ENCODE measurements around the gene PKN1. TPM values are rescaled to one million over a fixed set of nuclear protein-coding genes. Genes with fewer than 3 reads are reported as not detected.

The PKN1 gene
- total RNA-seq, 4 donors from 2014 or later, result 56.2 to 129 (median 82.4) TPM

DNA sequence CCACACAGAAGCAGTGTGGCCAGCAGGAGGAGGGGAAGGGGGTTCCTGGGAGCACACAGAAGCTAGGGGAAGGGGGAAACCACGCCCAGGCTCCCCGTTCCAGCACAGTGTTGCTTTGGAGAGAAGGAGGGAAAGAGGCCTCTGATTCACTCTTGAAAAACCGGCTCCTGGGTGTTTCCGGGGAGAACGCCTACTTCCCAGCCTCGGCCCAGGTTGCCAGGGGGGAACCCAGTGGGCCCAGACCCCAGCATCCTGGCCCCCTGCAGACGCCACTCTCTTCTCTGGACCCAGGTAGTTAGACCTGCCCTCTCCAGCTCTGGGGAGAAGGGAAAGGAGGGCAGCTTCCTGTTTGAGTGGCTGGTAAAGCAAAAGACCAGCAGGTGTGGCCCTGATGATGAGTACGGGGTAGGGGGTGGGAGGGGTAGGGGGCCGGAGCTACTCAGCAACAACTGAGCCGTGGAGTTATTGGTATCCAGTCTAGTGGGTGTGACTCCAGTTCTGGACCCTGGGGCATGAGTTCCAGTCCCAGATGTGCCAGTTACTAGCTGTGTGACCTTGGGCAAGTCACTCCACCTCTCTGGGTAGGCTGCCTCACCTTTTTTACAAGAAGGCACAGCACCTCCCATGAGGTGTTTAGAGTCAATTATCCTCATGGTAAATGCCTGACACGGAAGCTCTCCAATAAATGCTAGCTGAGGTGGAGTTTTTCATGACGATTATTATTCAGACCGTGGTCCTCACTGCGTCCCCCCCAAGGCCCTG lies 62.0 kb downstream of the PKN1 start:
- Histone ChIP-seq H3K27me3 (no peaks in the 10 kb centered on the region), H3K27ac (peak overlapping the region; percentile 65 to 80), H3K4me1 (peaks cover 0 to 4% of the 10 kb centered on the region in 2 donors), H3K4me3 (peak overlapping the region; percentile 65 to 99), H3K9me3 (no peaks in the 10 kb centered on the region), H3K36me3 (no peaks in the 10 kb centered on the region)
- intact Hi-C loops (cut with DNase I; ENCODE audit: low total_unique reads), result no loop called here
- DNase-seq, result no peak
- TF ChIP-seq, protein P1, sequence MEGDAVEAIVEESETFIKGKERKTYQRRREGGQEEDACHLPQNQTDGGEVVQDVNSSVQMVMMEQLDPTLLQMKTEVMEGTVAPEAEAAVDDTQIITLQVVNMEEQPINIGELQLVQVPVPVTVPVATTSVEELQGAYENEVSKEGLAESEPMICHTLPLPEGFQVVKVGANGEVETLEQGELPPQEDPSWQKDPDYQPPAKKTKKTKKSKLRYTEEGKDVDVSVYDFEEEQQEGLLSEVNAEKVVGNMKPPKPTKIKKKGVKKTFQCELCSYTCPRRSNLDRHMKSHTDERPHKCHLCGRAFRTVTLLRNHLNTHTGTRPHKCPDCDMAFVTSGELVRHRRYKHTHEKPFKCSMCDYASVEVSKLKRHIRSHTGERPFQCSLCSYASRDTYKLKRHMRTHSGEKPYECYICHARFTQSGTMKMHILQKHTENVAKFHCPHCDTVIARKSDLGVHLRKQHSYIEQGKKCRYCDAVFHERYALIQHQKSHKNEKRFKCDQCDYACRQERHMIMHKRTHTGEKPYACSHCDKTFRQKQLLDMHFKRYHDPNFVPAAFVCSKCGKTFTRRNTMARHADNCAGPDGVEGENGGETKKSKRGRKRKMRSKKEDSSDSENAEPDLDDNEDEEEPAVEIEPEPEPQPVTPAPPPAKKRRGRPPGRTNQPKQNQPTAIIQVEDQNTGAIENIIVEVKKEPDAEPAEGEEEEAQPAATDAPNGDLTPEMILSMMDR (IDR thresholded peaks at IDR 0.05), result no peak
- TF ChIP-seq POLR2A (IDR thresholded peaks at IDR 0.05), result no peak

DNA sequence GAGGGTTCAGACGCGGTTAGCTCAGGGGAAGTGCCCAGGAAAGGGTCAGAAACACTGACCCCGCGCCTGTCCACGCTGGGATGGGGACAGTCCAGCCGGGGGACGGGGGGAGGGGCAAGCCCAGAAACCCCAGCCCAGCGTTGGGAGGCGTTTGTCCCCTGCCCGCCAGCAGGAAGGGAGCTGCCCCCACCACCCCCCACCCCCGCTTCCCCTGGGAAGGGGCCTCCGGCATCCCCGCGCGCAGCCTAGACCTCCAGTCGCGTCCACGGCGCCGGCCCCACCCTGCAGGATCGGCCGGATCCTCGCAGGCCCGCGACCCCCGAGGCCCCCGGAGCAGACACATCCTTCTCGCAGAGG lies 62.5 kb downstream of the PKN1 start:
- TF ChIP-seq, protein P1 (IDR thresholded peaks at IDR 0.05), result no peak
- TF ChIP-seq POLR2A (IDR thresholded peaks at IDR 0.05), result no peak
- DNase-seq, result no peak
- Histone ChIP-seq H3K4me3 (peak overlapping the region; percentile 65 to 99), H3K36me3 (no peaks in the 10 kb centered on the region), H3K9me3 (no peaks in the 10 kb centered on the region), H3K27me3 (no peaks in the 10 kb centered on the region), H3K4me1 (peaks cover 0 to 4% of the 10 kb centered on the region in 2 donors), H3K27ac (peak overlapping the region; percentile 65 to 80)
- intact Hi-C loops (cut with DNase I; ENCODE audit: low total_unique reads), result no loop called here

DNA sequence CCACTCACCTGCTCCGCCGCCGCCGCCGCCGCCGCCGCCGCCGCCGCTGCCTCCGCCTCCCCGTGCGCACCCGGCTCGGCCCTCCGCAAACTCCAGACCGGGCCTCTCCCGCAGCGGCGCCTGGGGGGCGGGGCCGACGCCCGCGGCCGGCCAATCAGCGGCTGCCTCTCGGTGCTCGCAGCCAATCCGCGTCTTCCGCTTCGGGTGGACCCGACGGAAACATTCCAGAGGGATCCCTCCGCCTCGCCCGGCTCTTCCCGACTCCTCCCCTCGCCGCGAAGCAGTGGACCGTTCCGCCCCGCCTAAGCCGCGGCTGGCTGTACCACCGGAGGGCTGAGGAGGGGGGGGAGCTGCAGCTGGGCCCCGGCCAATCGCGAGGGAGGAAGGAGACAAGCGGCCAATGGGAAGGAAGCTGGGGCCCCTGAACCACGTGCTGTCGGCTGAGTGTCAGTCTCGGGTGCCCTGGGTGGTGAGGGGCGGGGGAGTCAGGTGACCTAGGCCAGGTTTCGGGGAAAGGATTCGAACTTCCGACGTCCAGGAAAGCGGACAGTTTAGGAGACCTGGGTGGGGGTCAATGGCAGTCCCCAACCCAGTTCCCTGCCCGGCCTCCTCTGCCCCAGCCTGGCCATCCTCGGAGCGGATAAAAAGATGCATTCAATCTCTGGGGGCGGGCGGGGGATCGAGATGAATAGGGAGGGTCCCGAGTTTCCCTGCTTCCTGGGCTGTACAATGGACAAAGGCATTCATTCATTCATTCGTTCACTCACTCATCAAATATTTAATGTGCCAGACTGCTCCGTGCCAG lies 63.1 kb downstream of the PKN1 start, which contains the start of gene GIPC1:
Gene GIPC1 (minus strand): TSS at position 99 of the 805 bp plus-strand sequence. CDS start 13,151 bp downstream, outside the sequence.
- intact Hi-C loops (cut with DNase I; ENCODE audit: low total_unique reads), result no loop called here
- H3K27ac ChIP-seq, result peak within 1 kb of the TSS; percentile 65 to 80
- H3K4me1 ChIP-seq, result peaks cover 0 to 4% of the 10 kb centered on the region in 2 donors
- no peaks in the 10 kb centered on the region for H3K27me3 ChIP-seq
- TF ChIP-seq, protein P1 (IDR thresholded peaks at IDR 0.05), result no peak
- TF ChIP-seq POLR2A (IDR thresholded peaks at IDR 0.05), result peak; percentile 45 to 68
- peak; percentile 96 to 98 for DNase-seq
- H3K4me3 ChIP-seq, result peak within 1 kb of the TSS; percentile 65 to 99
- no peaks in the 10 kb centered on the region for H3K9me3 ChIP-seq
- H3K36me3 ChIP-seq, result no peaks in the 10 kb centered on the region

DNA sequence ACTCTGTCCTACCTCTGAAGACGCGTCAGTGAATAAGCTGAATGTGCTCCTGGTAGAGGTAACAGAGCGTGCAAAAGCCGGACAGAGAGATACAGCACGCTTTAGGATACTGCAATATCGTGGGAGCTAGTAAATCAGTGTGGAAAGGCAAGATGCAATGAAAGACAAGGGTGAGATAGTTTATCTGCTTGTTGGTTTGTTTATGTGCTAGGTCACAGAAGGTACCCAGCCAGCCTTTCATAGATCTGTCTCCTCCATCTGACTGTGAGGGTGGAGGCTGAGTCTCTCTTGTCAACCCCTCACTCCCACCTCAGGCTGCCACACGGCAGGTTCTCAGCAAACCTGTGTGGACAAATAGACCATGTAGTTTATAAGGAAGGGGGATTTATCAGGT lies 63.7 kb downstream of the PKN1 start:
- H3K9me3 ChIP-seq, result no peaks in the 10 kb centered on the region
- H3K27me3 ChIP-seq, result no peaks in the 10 kb centered on the region
- intact Hi-C loops (cut with DNase I; ENCODE audit: low total_unique reads), result no loop called here
- peaks cover 0 to 4% of the 10 kb centered on the region in 2 donors for H3K4me1 ChIP-seq
- H3K27ac ChIP-seq, result peak overlapping the region; percentile 63 to 80
- peak overlapping the region; percentile 65 to 99 for H3K4me3 ChIP-seq
- DNase-seq, result no peak
- TF ChIP-seq, protein P1 (IDR thresholded peaks at IDR 0.05), result no peak
- no peak for TF ChIP-seq POLR2A (IDR thresholded peaks at IDR 0.05)
- no peaks in the 10 kb centered on the region for H3K36me3 ChIP-seq

All from uterus (tissue), 4 donors.